K562 (cell line): Measurements from ENCODE around the gene SEC16A. TPM values are rescaled to one million over a fixed set of nuclear protein-coding genes. Genes with fewer than 3 reads are reported as not detected.
"Not testable (repeated sequence)": the region's sequence is repeated elsewhere in the genome, so short reads cannot be mapped to it uniquely, and the experiment has no call there.

Experiments used
- ATAC-seq: fragments of 200-7000 bp; cut with Tn5 transposase; 3 replicates; pipeline ENCODE4 v1.9.1; 2020; ENCODE audit warnings: moderate library complexity
- BruUV-seq: library from RNA; stranded (reverse); fragments of 400-500 nt; replicated peaks from 2 replicates; lab custom pipeline; 2021; lab: Mats Ljungman, UMichigan
- CTCF ChIA-PET: fragments of 300-600 bp; formaldehyde crosslinking; extraction: SDS; loops from one replicate; lab custom pipeline; 2021; ENCODE audit warnings: low intra/inter-chr PET ratio; lab: Yijun Ruan, JAX
- POLR2A ChIA-PET: fragments of 300-600, 350-650 bp; sonication (Branson Sonifier 250); formaldehyde crosslinking; extraction: SDS; loops from one replicate; lab custom pipeline; 2021; ENCODE audit warnings: antibody characterized with exemption, inconsistent platforms; lab: Yijun Ruan, JAX
- DNase-seq, 4 experiments: peaks; one replicate each; pipeline versions ENCODE4 v3.0.0 to v3.0.0-alpha.2; 2011 to 2018; ENCODE audit warnings: low spot score in 3 of 4, mixed read lengths in 3 of 4; ENCODE audit errors: extremely low read depth in 1 of 4
- FAIRE-seq: peaks from 2 replicates; lab custom pipeline; 2011; peaks lifted over from hg19 to GRCh38; lab: Jason Lieb, UNC
- H2AFZ ChIP-seq: 2 replicates; pipeline ENCODE4 v1.6.0; 2011; ENCODE audit warnings: low read depth, low read length, control low read depth, inconsistent platforms
- H3K27ac ChIP-seq: fragments of 200-600 bp; 3 replicates; pipeline ENCODE4 v1.8.0; 2011; ENCODE audit warnings: low read depth, mild to moderate bottlenecking, control low read depth, inconsistent platforms, low read length, moderate library complexity, mixed read lengths; ENCODE audit errors: extremely low read depth
- H3K27me3 ChIP-seq, 2 experiments: fragments of 300-600 bp in 1 of 2; 2 replicates in 1 of 2; 3 replicates in 1 of 2; pipeline versions ENCODE4 v1.6.0 to v1.8.0; 2011; ENCODE audit warnings: inconsistent platforms in 2 of 2, low read length in 2 of 2, mild to moderate bottlenecking in 1 of 2, mixed read lengths in 1 of 2, moderate library complexity in 1 of 2; ENCODE audit not compliant: control insufficient read depth in 2 of 2, insufficient read depth in 2 of 2
- H3K36me3 ChIP-seq: fragments of 300-600 bp; 3 replicates; pipeline ENCODE4 v1.8.0; 2011; ENCODE audit warnings: mild to moderate bottlenecking, low read length, inconsistent platforms; ENCODE audit not compliant: control insufficient read depth, insufficient read depth
- H3K4me1 ChIP-seq, 2 experiments: fragments of 200-600 bp in 1 of 2; replicated peaks in 1 of 2; 2 replicates in 1 of 2; 3 replicates in 1 of 2; pipeline versions ENCODE4 v1.5.1 to v1.8.0; 2011; ENCODE audit warnings: inconsistent platforms in 2 of 2, low read length in 2 of 2, mild to moderate bottlenecking in 1 of 2, mixed read lengths in 1 of 2, moderate library complexity in 1 of 2; ENCODE audit not compliant: control insufficient read depth in 2 of 2, insufficient read depth in 2 of 2
- H3K4me2 ChIP-seq: 2 replicates; pipeline ENCODE4 v1.6.1; 2011; ENCODE audit warnings: low read length, control low read depth, inconsistent platforms, mixed read lengths; ENCODE audit not compliant: insufficient read depth
- H3K4me3 ChIP-seq: fragments of 200-600 bp; sonication (generic), shearing (Covaris generic); 2 replicates; pipeline ENCODE4 v1.5.1; 2016; ENCODE audit warnings: control low read depth, inconsistent platforms
- H3K79me2 ChIP-seq: fragments of 200-600 bp; 3 replicates; pipeline ENCODE4 v1.8.0; 2011; ENCODE audit warnings: low read length, inconsistent platforms; ENCODE audit not compliant: control insufficient read depth, insufficient read depth
- H3K9ac ChIP-seq, 2 experiments: 2 replicates each; pipeline versions ENCODE4 v1.6.0 to v1.6.1; 2011; ENCODE audit warnings: low read depth in 2 of 2, low read length in 2 of 2, control low read depth in 1 of 2, inconsistent platforms in 1 of 2, mild to moderate bottlenecking in 1 of 2, mixed read lengths in 1 of 2; ENCODE audit not compliant: insufficient read depth in 1 of 2
- H3K9me1 ChIP-seq: one replicate; pipeline ENCODE4 v1.6.0; 2011; ENCODE audit warnings: inconsistent platforms, mild to moderate bottlenecking, low read length, moderate library complexity; ENCODE audit not compliant: control insufficient read depth, insufficient read depth
- H3K9me3 ChIP-seq: replicated peaks from 2 replicates; pipeline ENCODE4 v1.5.1; 2011; ENCODE audit warnings: low read depth, low read length, inconsistent platforms; ENCODE audit not compliant: control insufficient read depth, insufficient read depth
- H4K20me1 ChIP-seq: replicated peaks from 2 replicates; pipeline ENCODE4 v1.6.1; 2011; ENCODE audit warnings: low read length, inconsistent platforms, mixed read lengths; ENCODE audit not compliant: control insufficient read depth, insufficient read depth
- POLR2G ChIP-seq: fragments of 200-400 bp; formaldehyde crosslinking; IDR thresholded peaks from 2 replicates; pipeline ENCODE4 v1.6.1; 2017; ENCODE audit warnings: low read depth, mild to moderate bottlenecking, antibody characterized with exemption, low read length, moderate library complexity
- RBFOX2 ChIP-seq: fragments of 200-400 bp; formaldehyde crosslinking; IDR thresholded peaks from 2 replicates; pipeline ENCODE4 v1.6.1; 2017; ENCODE audit warnings: low read depth, mild to moderate bottlenecking, low read length, moderate library complexity
- ZC3H8 ChIP-seq: fragments of 450-650 bp; IDR thresholded peaks from 2 replicates; pipeline ENCODE4 v1.6.1; 2017
- WGBS: fragments of 100-300 bp; shearing (Covaris generic); methylation state at CpG from one replicate; pipeline ENCODE4 v1.1.6; 2016; ENCODE audit warnings: low coverage, mixed read lengths; ENCODE audit not compliant: insufficient coverage; ENCODE audit errors: missing lambda C conversion rate; 5-methylcytosine and 5-hydroxymethylcytosine counted together
- in situ Hi-C: fragments of 300-500 bp; cut with MboI; formaldehyde crosslinking; loops from 4 replicates; pipeline ENCODE4 v1.15.0; 2018; ENCODE audit warnings: inconsistent platforms, mixed read lengths
- intact Hi-C: fragments of 100-400 bp; cut with micrococcal nuclease; formaldehyde crosslinking; loops from 2 replicates; pipeline ENCODE4 v1.14.2; 2022
- polyA plus RNA-seq, 8 experiments: library from polyadenylated mRNA; depleted of rRNA in 4 of 8; stranded (reverse) in 5 of 8; unstranded in 3 of 8; fragments of >200 nt; fragmentation: Nextera tagmentation in 2 of 8; fragmentation: Illumina TruSeq in 1 of 8; extraction: Ambion mirVana in 2 of 8; extraction: Trizol in 1 of 8; gene quantifications; 2 replicates each; pipeline versions ENCODE4 v1.2.1 to v1.2.3, GENCODE V29; 2011 to 2014; ENCODE audit warnings: inconsistent platforms in 1 of 8, missing spikeins in 1 of 8
- total RNA-seq, 7 experiments: library from RNA; depleted of rRNA in 6 of 7; stranded (reverse); fragments of >200 nt in 6 of 7; fragmentation: Illumina TruSeq in 2 of 7; extraction: Trizol in 2 of 7; gene quantifications; 2 replicates each; pipeline versions ENCODE4 v1.2.1 to v1.2.3, GENCODE V29; 2011 to 2021; ENCODE audit warnings: low replicate concordance in 1 of 7

Gene SEC16A
- total and polyA plus RNA-seq, 9 of the 15 experiments (the other 6 are each of a cell fraction or from before 2014, with no cell fraction given), result 8.3 to 62.8 (median 14.0) TPM

- Histone ChIP-seq H3K4me3 (no peak overlapping the region), H3K9me1 (no peaks in the 10 kb centered on the region), H3K27me3 (no peaks in the 10 kb centered on the region), H3K79me2 (peaks cover 55% of the 10 kb centered on the region), H3K9me3 (no peaks in the 10 kb centered on the region), H3K4me1 (peaks cover 16 to 45% of the 10 kb centered on the region in 2 experiments; a peak in 4 of 5 replicates), H3K9ac (peak overlapping the region in 1 of 2 experiments; percentile 55; a peak in 2 of 4 replicates), H3K36me3 (peaks cover 73% of the 10 kb centered on the region), H2AFZ (no peak overlapping the region), H3K4me2 (no peak overlapping the region), H3K27ac (no peak overlapping the region), H4K20me1 (no peaks in the 10 kb centered on the region; the same call in none of the 2 replicates)
- FAIRE-seq (no peak), ATAC-seq (no peak), DNase-seq (no peak)
- 0 out of 2 replicates have a peak, but pooled peaks have one; percentile 46 for TF ChIP-seq POLR2G
- no peak for TF ChIP-seq ZC3H8
- ChIA-PET POLR2A (interaction anchor here (1.7 kb wide), 1 partner anchor 11 kb away, joined by 6 read pairs; no protein-coding TSS in a partner anchor), CTCF (no interaction called here)
- intact Hi-C loops (no loop called here), in situ Hi-C loops (no loop called here)
- 81% methylated on average over 7 of the region's 7 CpGs for WGBS
- no TSS peak for BruUV-seq
Measured at GRCh38 chr9:136407911-136408310, 74.9 kb downstream of the SEC16A start.

GRCh38 chr9:136407061-136407460, 75.8 kb downstream of the SEC16A start:
- peaks cover 72% of the 10 kb centered on the region for H3K36me3 ChIP-seq
- H3K4me3 ChIP-seq, FAIRE-seq, in situ Hi-C loops, H3K27me3 ChIP-seq, H3K9me1 ChIP-seq, POLR2A ChIA-PET, intact Hi-C loops, ATAC-seq, H2AFZ ChIP-seq, H3K9me3 ChIP-seq, H4K20me1 ChIP-seq, CTCF ChIA-PET, DNase-seq, H3K27ac ChIP-seq, H3K4me2 ChIP-seq: not testable (repeated sequence)
- TSS peak; percentile 5 for BruUV-seq
- peaks cover 16 to 45% of the 10 kb centered on the region in 2 experiments; a peak in 4 of 5 replicates for H3K4me1 ChIP-seq
- 0 out of 4 replicates have a peak overlapping the region, but pooled peaks of 1 of the 2 experiments have one; percentile 75 for H3K9ac ChIP-seq
- peaks cover 47% of the 10 kb centered on the region for H3K79me2 ChIP-seq
- peak; percentile 30; the same call in 1 of the 2 replicates for TF ChIP-seq RBFOX2
- TF ChIP-seq POLR2G, result peak; percentile 52
- WGBS, result 88% methylated on average over 27 of the region's 28 CpGs

- H3K9me1 ChIP-seq, H3K4me2 ChIP-seq, intact Hi-C loops, H3K9me3 ChIP-seq, CTCF ChIA-PET, H3K4me3 ChIP-seq, FAIRE-seq, DNase-seq, in situ Hi-C loops, BruUV-seq, ATAC-seq, H3K27me3 ChIP-seq, H4K20me1 ChIP-seq, H3K27ac ChIP-seq, H3K9ac ChIP-seq, H2AFZ ChIP-seq: not testable (repeated sequence)
- POLR2A ChIA-PET, result interaction anchor here (0.6 kb wide), 2 partner anchors 34 to 69 kb away, joined by 3 read pairs; no protein-coding TSS in a partner anchor
- Histone ChIP-seq H3K36me3 (peaks cover 73% of the 10 kb centered on the region), H3K4me1 (peaks cover 9 to 48% of the 10 kb centered on the region in 2 experiments; a peak in 4 of 5 replicates), H3K79me2 (peaks cover 35% of the 10 kb centered on the region)
- WGBS, result 85% methylated on average over 10 of the region's 10 CpGs
Measured at GRCh38 chr9:136405904-136406303, 76.9 kb downstream of the SEC16A start.
